ENCODE data around the gene ARL14.

The ARL14 gene

DNA sequence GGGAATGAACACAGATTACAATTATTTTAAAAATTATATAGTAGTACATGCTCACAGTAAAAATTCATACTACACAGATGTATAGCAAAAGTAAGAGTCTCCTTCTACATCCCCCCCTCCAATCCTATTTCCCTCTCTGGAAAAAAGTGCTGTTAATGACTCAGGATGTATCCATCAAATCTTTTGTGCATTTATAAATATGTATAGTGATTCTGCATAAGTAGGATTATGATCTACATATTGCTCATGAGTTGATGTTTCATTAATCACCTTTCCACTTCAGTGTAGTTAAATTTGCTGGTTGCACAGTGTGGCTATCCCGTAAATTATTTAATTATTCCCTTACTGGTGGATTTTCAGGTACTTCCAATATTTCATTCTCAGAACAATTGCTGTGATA lies 25.3 kb downstream of the ARL14 start:
- TF ChIP-seq, protein P1, sequence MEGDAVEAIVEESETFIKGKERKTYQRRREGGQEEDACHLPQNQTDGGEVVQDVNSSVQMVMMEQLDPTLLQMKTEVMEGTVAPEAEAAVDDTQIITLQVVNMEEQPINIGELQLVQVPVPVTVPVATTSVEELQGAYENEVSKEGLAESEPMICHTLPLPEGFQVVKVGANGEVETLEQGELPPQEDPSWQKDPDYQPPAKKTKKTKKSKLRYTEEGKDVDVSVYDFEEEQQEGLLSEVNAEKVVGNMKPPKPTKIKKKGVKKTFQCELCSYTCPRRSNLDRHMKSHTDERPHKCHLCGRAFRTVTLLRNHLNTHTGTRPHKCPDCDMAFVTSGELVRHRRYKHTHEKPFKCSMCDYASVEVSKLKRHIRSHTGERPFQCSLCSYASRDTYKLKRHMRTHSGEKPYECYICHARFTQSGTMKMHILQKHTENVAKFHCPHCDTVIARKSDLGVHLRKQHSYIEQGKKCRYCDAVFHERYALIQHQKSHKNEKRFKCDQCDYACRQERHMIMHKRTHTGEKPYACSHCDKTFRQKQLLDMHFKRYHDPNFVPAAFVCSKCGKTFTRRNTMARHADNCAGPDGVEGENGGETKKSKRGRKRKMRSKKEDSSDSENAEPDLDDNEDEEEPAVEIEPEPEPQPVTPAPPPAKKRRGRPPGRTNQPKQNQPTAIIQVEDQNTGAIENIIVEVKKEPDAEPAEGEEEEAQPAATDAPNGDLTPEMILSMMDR (IDR thresholded peaks at IDR 0.05): no peak

DNA sequence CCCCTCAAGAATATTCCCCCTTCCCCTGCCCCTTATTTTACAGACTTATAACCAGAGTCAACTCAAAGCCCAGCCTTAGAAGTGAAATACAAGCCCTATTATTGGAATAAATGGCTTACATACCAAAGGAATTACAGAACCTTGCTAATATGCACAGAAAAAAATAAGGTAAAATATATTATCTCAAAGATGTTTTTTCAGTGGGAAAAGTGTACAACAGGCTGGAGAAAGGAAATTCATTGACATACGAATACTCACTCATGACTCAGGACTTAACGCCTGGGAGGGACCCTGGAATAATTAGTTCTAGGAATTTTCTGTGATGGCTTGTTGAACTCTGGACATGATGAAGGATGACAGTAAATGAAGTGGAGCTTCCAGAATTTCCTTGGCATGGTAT lies 27.0 kb downstream of the ARL14 start:
- TF ChIP-seq, protein P1 (IDR thresholded peaks at IDR 0.05): no peak

DNA sequence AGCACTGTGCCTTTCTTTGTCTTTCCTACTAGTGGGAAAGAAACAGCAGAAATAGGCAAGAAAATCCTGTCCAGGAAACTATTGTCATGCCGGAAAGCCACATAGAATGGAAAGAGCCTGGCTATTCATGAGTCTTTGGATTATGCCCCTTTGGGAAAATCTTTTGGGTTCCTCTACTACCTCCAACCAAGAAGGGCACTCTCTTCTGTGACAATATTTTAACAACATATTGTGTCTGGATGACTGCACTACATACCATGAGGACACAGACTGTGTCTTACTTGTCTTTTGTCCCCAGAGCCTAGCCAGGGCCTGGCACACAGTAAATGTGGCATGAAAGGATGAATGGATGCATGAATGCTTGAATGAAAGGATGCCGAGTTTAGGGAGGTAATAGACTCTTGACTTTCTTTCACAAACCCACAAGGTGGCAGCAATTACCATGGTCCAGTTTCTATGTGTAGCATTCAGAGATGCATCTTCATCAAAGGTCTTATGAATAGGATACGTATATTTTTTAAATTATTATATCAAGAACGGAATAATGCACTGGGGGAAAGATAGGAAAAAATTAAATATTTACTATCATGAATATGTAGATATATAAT lies 30.3 kb downstream of the ARL14 start:
- TF ChIP-seq, protein P1 (IDR thresholded peaks at IDR 0.05): peak; percentile 57; the same call in 1 of the 2 replicates

DNA sequence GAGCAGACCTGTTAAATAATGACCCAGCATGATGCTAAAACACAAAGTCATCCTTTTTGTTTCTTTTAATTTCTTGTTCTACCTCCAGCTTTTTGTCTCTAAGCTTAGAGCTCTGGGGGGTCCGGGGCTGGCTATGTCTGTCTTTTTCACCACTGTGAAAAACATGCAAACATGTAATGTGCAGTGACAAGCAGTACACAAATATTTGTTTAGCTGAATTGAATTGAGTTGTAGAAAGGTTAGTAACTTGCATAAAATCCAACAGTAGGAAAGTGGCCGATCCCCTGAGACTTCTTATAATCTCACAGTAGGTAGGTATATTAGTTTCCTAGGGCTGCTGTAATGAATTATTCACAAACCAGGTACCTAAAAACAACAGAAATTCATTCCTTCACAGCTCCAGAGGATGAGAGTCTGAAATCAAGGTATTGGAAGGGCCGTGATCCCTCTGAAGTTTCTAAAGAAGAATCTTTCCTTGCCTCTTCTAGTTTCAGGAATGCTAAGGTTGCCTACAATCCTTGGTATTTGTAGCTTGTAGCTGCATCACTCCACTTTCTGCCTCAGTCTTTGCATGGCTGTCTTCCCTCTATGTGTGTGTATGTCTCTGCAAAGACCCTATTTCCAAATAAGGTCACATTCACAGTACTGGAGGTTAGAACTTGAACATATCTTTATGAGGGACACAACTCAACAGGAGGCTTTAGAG lies 32.7 kb downstream of the ARL14 start:
- TF ChIP-seq, protein P1 (IDR thresholded peaks at IDR 0.05): no peak

DNA sequence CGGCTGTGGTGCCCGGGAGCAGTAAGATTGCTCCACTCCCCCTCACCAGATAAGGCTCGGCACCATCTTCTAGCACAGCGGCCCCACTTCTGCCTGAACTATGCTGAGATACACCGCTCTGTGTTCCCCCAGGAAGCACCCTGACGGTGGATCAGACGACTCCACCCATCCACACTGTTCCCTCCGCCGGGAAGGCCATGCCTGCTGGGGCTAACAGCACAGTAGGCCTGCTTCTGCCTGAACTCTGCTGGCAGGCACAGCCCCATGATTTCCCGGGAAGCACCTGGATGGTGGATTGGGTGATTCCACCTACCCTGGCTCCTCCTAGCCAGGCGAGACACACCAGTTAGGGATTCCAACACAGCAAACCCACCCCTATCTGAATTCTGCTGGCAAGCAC lies 42.8 kb downstream of the ARL14 start:
- TF ChIP-seq, protein P1 (IDR thresholded peaks at IDR 0.05): no peak

DNA sequence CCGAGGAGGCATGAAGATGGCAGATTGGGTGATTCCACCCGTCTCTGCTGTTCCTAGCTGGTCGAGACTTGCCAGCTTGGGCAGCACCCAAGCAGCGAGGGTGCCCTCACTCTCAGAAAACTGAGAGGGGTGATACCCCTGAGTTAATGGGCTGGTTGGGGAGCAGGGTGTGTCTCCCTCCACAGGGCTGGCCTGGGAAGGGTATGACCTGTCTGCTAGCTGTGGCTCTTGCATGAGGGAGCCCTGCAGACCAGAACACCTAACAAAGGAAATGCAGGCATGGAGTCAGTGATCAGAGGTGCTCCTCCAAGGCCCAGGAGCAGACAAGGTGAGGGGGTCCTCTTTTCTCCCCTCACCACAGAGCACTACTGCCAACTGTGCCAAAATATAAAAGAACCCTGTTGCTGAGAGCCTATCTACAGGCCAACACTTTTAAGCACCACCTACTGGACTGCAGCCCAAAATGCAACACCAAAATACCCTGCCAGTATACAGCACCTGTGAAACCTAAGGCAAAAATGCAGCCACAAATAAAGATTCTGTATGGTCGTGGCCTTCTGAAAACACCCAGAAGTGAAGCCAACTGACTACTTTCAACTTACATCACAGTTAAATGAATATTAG lies 43.3 kb downstream of the ARL14 start:
- TF ChIP-seq, protein P1 (IDR thresholded peaks at IDR 0.05): no peak

DNA sequence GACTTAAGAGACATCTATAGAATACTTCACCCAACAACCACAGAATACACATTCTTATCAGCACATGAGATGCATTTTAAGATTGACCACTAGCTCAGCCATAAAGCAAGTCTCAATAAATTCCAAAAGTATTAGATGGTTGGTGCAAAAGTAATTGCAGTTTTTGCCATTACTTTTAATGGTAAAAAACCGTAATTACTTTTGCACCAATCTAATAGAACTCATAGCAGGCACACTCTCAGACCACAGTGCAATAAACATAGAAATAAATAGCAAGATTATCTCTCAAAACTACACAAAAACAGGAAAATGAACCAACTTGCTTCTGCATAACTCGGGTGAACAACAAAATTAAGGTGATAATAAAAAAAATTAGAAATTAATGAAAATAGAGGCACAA lies 45.4 kb downstream of the ARL14 start:
- TF ChIP-seq, protein P1 (IDR thresholded peaks at IDR 0.05): no peak

Measured in LNCAP (cell line).